Measurements from ENCODE around the gene PTPRQ.
"Not testable (repeated sequence)": the region's sequence is repeated elsewhere in the genome, so short reads cannot be mapped to it uniquely, and the experiment has no call there.

Gene PTPRQ
- 0 reads per million in 4 experiments for total RNA-seq

GRCh38 chr12:80443974-80444666 lies at the start of gene PTPRQ:
Gene PTPRQ, plus strand, starts transcription at chr12:80444235. Its CDS starts 111 bp downstream, at chr12:80444346.
- no peak for DNase-seq

DNA sequence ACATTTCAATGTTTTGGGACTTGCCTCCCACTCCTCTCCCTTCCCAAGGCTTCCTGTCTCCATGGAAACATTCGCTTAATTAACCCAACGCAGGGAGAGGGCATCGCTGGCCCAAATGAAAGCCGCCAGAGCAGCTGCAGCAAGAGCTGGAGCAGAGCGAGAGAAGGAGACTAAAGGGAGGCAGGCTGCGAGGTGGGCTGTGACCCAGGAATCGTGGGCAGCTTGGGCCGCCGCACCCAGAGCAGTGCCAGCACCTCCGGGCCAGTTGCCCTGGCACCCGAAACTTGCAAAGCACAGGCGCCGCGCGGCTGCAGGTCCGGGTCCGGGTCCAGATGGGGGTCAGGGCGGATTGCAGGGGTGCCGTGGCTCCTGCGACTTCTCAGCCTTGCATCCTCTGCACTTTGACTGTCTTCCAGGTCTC lies 43.5 kb upstream of the PTPRQ start:
- no peak for DNase-seq

DNA sequence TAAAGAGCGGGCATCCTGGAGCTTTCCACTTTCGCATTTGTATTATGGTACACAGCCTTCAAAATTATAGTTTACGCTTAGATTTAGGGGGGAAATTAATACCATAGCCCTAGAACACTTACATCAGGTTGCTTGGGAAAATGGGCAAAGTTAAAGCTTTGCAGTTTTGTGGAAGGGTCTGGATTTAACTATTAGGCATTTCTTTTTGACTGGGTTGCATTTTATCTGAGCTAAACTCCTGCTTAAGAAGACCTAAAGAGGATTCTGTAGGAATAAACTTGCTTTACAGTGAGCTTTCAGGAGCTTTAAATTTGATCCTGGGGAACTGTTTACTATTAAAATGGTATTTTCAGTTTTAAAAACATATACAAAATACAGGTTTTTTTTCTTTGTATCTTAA lies 42.8 kb upstream of the PTPRQ start:
- DNase-seq, result no peak

- DNase-seq, result no peak
Measured at GRCh38 chr12:80404629-80405028, 39.4 kb upstream of the PTPRQ start.

- DNase-seq, result no peak
Measured at GRCh38 chr12:80406253-80406652, 37.8 kb upstream of the PTPRQ start.

DNA sequence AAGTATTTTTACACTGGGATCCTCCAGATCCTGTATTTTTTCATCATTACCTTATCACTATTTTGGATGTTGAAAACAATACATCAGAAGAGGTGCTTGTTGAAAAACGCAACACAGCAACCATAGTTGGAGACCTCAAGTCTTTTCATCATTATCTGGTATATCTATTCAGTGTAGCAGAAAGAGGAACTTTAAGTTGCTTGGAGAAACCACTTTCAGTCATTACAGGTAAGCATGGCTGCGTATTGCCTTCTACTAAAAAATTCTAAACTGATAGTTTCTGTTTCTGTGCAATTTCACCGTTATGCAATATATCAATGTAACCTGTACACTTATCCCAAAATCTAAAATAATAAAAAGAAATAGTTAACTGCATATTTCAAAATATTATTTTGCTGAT lies 32.2 kb upstream of the PTPRQ start:
- no peak for DNase-seq

GRCh38 chr12:80412343-80412953 lies 31.6 kb upstream of the PTPRQ start:
- DNase-seq, result no peak

GRCh38 chr12:80413462-80413861 lies 30.6 kb upstream of the PTPRQ start:
- DNase-seq, result no peak

GRCh38 chr12:80415466-80415865 lies 28.6 kb upstream of the PTPRQ start:
- no peak for DNase-seq

- DNase-seq, result no peak
Measured at GRCh38 chr12:80419644-80420043, 24.4 kb upstream of the PTPRQ start.

DNA sequence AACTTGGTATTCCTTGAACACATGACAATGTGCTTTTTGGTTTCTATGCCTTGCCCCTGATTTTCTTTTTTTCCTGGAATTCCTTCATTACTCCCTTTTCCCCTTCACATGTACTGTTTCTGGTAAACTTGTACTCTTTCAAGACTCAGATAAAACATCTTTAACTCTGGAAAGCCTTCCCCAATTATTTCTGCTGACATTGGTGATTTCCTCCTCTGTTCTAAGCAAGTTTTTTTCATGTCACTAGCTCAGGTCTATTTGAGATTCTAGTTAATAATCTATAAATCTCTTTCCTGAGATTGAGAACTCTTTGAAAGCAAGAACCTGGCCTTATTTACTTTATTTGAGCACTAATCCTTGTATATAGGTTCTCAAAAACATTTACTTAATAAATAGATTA lies 24.0 kb upstream of the PTPRQ start:
- no peak for DNase-seq

- DNase-seq, result no peak
Measured at GRCh38 chr12:80422550-80422949, 21.5 kb upstream of the PTPRQ start.

- no peak for DNase-seq
Measured at GRCh38 chr12:80432061-80432460, 12.0 kb upstream of the PTPRQ start.

DNA sequence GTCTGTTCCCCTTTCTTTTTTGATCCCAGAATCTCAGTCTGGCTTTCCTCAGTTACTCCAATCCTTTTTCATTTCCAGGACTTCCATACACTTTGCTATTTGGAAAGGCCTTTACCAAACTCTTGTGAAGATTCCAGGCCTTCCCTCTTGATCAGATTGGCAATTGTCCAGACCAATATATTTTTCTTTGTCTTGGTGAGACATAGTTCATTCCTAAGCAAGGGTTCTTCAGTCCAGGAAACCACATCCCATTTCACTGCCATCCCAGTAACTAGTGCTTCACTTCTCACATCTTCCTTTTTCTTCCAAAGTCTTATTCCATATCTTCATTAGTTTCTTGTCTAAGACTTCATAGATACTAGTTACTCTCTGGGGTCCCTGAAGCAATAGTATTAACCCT lies 2.1 kb upstream of the PTPRQ start:
- no peak for DNase-seq

- DNase-seq, result no peak
Measured at GRCh38 chr12:80442426-80443222, 1.4 kb upstream of the PTPRQ start.

DNA sequence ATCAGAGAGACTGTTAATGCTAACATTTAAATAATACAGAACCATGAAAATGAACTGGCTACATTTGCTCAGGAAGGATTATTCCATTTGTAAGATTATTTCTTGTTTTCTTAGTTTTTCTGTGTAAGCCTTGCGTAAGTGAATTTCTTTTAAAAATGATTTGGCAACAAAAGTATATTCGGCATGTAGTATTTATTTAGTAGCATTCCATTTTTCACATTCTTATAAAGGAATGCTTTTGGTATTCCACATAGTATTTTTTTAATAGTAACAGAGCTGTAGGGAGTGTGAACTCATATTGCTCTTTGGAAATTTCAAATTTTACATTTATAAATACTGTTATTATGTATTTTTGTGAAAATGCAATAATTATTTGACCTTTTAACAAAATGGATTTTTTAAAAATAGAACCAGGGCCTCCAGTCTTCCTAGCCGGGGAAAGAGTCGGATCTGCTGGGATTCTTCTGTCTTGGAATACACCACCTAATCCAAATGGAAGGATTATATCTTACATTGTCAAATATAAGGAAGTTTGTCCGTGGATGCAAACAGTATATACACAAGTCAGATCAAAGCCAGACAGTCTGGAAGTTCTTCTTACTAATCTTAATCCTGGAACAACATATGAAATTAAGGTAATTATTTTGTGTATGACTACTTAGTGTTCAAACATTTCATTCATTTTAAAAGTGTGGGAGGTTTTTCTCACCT lies 1.2 kb downstream of the PTPRQ start:
- DNase-seq, result no peak

DNA sequence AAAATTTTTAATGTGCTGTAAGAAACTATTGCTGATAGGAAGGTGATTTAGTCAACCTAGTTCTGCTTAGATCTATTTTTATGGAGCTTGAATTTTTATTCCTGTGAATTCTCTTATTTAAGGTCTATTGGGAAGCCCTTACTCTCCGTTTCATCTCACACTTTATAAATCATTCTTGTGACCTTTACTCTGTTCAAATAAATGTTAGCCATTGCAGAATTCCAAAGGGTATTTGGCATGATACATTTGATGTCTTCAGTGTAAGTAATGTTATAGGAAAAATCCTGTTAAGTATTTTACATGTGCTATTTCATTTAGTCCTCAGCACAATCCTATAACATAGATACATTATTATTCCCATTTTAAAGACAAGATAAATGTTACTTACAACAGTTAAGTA lies 12.5 kb downstream of the PTPRQ start:
- no peak for DNase-seq

DNA sequence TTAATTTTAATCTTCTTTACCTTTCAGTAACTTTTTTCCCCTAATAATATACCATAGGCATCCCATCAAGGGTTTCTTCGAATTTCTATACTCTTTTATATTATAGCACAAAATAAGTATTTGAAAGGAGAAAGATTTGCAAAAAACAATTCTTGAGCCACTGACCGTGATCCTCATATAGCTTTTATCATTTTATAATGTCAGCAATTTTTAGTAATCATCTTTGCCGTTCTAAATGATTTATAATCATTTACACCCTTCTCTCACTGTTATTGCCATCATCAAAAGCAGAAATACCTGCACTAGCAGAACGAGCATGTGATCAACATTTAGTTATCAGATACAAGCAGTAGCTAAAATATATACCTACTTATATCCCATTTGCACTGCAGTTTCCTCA lies 16.9 kb downstream of the PTPRQ start:
- no peak for DNase-seq

DNA sequence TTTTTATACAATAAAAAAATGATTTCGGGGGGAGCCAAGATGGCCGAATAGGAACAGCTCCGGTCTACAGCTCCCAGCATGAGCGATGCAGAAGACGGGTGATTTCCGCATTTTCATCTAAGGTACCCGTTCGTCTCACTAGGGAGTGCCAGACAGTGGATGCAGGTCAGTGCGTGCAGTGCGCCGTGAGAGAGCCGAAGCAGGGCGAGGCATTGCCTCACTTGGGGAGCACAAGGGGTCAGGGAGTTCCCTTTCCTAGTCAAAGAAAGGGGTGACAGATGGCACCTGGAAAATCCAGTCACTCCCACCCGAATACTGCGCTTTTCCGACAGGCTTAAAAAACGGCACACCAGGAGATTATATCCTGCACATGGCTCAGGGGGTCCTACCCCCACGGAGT lies 17.8 kb downstream of the PTPRQ start:
- DNase-seq, result not testable (repeated sequence)

GRCh38 chr12:80469681-80470080 lies 25.6 kb downstream of the PTPRQ start:
- no peak for DNase-seq

GRCh38 chr12:80470403-80470802 lies 26.4 kb downstream of the PTPRQ start:
- no peak for DNase-seq

DNA sequence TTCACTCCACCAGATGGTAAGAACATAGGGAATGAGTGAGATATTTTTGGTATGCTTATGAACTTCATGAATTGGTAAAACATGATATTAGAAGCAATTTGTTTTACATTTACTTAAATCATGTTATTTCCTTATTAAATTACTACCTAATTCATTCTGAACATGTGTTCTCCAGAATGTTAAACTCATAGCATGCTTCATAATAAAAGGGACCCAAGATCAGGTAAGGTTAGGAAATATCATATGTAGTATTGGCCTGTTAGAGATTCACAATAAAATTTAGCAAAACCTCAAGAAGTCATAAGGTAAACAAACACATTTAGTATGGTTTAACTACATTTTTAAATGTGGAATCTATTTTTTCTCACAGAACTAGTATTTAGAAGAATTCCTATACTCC lies 28.2 kb downstream of the PTPRQ start:
- no peak for DNase-seq

DNA sequence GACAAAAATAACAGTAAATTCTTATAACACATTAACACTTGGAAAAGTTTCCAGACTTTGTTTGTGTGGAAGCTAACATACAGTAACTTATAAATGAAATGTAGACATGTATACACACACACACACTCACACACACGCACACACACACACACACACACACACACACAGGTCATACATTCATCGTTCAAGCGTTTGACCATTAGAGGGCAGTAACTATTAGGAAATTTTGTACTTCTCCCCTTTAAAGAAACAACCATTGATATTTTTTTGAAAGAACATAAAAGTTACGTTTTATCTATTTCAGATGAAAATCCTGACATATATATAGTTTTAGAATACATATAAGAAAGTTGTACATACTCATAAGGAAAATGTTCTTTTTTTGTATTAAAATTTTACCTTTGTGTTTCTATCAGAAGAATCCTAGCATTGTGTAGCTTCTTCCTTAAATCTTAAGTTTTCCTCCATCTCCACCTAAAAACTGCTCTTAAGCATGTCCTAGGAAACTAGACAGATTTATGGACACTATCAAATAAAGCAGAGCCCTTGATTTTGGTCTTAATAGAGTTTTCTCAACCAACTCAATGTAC lies 29.0 kb downstream of the PTPRQ start:
- DNase-seq, result no peak

All from effector CD8-positive, alpha-beta T cell (primary cell).